Ovary (tissue), 9 donors: ENCODE results near the gene PCNX1. TPM values are rescaled to one million over a fixed set of nuclear protein-coding genes. Genes with fewer than 3 reads are reported as not detected.

Experiments used
- DNase-seq, 5 donors: peaks; one replicate each; pipeline ENCODE4 v3.0.0-alpha.2; 2019 to 2020
- H3K27ac ChIP-seq, 2 donors: fragments of 200-600 bp; one replicate each; pipeline versions ENCODE4 v1.5.1 to v1.8.0; 2019 to 2022
- H3K27me3 ChIP-seq: fragments of 200-600 bp; one replicate; pipeline ENCODE4 v1.8.0; 2022
- H3K36me3 ChIP-seq: fragments of 200-600 bp; sonication (generic); one replicate; pipeline ENCODE4 v1.5.1; 2019
- H3K4me1 ChIP-seq: one replicate; pipeline ENCODE4 v1.8.1; 2013; ENCODE audit warnings: mild to moderate bottlenecking, moderate library complexity; ENCODE audit not compliant: insufficient read depth
- H3K4me3 ChIP-seq: fragments of 200-600 bp; sonication (generic); one replicate; pipeline ENCODE4 v1.5.1; 2017
- H3K9me3 ChIP-seq, 2 donors: fragments of 200-600 bp in 1 of 2; sonication (generic) in 1 of 2; one replicate each; pipeline versions ENCODE4 v1.5.1 to v1.8.1; 2013 to 2019; ENCODE audit warnings: mild to moderate bottlenecking in 1 of 2, moderate library complexity in 1 of 2
- CTCF ChIP-seq, 3 donors: fragments of 450-650 bp in 2 of 3; fragments of 200-600 bp in 1 of 3; IDR thresholded peaks; one replicate each; pipeline versions ENCODE4 v1.5.1 to v1.8.0; 2016 to 2022; ENCODE audit warnings: antibody characterized with exemption in 3 of 3, mild to moderate bottlenecking in 1 of 3
- EP300 ChIP-seq: sonication (generic); formaldehyde crosslinking; IDR thresholded peaks from one replicate; pipeline ENCODE4 v1.6.1; 2017; ENCODE audit warnings: antibody characterized with exemption
- POLR2A ChIP-seq: fragments of 450-650 bp; IDR thresholded peaks from one replicate; pipeline ENCODE4 v1.6.1; 2017; ENCODE audit warnings: antibody characterized with exemption, mild to moderate bottlenecking, moderate library complexity
- WGBS, 3 donors: extraction: QIAGEN DNeasy Blood & Tissue Kit in 1 of 3; methylation state at CpG; one replicate each; pipeline versions ENCODE4 v1.1.5 to v1.1.7; 2013 to 2017; 5-methylcytosine and 5-hydroxymethylcytosine counted together
- intact Hi-C, 4 donors: fragments of 100-400 bp; cut with DNase I; formaldehyde crosslinking; loops; one replicate each; pipeline versions ENCODE4 v1.11.0 to v1.15.1; 2022 to 2023
- polyA plus RNA-seq, 2 donors: library from polyadenylated mRNA; stranded (reverse); fragments of 200-250 nt in 1 of 2; fragments of 350-450 nt in 1 of 2; fragmentation: Illumina TruSeq in 1 of 2; extraction: RNeasy Lipid Tissue Mini Kit (QIAGEN cat#74804) in 1 of 2; gene quantifications; one replicate each; pipeline ENCODE4 v1.2.3, GENCODE V29; 2013 to 2014
- total RNA-seq, 7 donors: library from RNA; depleted of rRNA in 2 of 7; stranded (reverse); fragments of >200 nt in 2 of 7; fragmentation: NEBNext Ultra II Directional in 3 of 7; extraction: Animal tissue kit (Norgen Biotek cat#: 25700) in 3 of 7; gene quantifications; one replicate each; pipeline versions ENCODE4 v1.1.0 to v1.2.4, GENCODE V29; 2016 to 2023
- donor health status: DM: no; HTN: no; CAD: no; lungs with moderate emphysema.
- donor health status: DM: no; HTN: no; CAD: no.
- donor health status: Bipolar disorder and iron deficiency.
- donor health status: DM: yes; HTN: yes; CAD: no.
- donor health status: DM: no; HTN: no; CAD: no.
- donor health status: DM: yes; HTN: yes; CAD: no.

The PCNX1 gene
- total and polyA plus RNA-seq, 9 donors = 13.3 to 101 (median 69.5) TPM

GRCh38 chr14:70999117-70999516 lies 91.9 kb downstream of the PCNX1 start:
- no peak overlapping the region for H3K27ac ChIP-seq
- no peaks in the 10 kb centered on the region for H3K9me3 ChIP-seq
- intact Hi-C loops = no loop called here
- TF ChIP-seq EP300 = no peak
- no peak for TF ChIP-seq CTCF (IDR thresholded peaks at IDR 0.05)
- H3K4me1 ChIP-seq = no peaks in the 10 kb centered on the region
- no peaks in the 10 kb centered on the region for H3K27me3 ChIP-seq
- H3K36me3 ChIP-seq = no peaks in the 10 kb centered on the region
- no peak overlapping the region for H3K4me3 ChIP-seq
- WGBS, 3 donors = 92 to 96% (median 94%) methylated on average over 1 of the region's 1 CpG
- DNase-seq = no peak

GRCh38 chr14:71000091-71000490 lies 92.8 kb downstream of the PCNX1 start:
- WGBS, 3 donors = 94 to 98% (median 95%) methylated on average over 2 of the region's 2 CpGs
- no peak for DNase-seq
- H3K9me3 ChIP-seq = no peaks in the 10 kb centered on the region
- intact Hi-C loops = no loop called here
- no peak overlapping the region for H3K4me3 ChIP-seq
- no peaks in the 10 kb centered on the region for H3K36me3 ChIP-seq
- H3K27ac ChIP-seq = no peak overlapping the region
- no peaks in the 10 kb centered on the region for H3K27me3 ChIP-seq
- no peak for TF ChIP-seq POLR2A
- no peak for TF ChIP-seq EP300
- no peak for TF ChIP-seq CTCF (IDR thresholded peaks at IDR 0.05)
- no peaks in the 10 kb centered on the region for H3K4me1 ChIP-seq

GRCh38 chr14:71001742-71002141 lies 94.5 kb downstream of the PCNX1 start:
- 24 to 27% (median 26%) methylated on average over 5 of the region's 5 CpGs for WGBS, 3 donors
- Histone ChIP-seq H3K36me3 (no peaks in the 10 kb centered on the region), H3K27ac (no peak overlapping the region), H3K9me3 (no peaks in the 10 kb centered on the region), H3K4me3 (no peak overlapping the region), H3K27me3 (no peaks in the 10 kb centered on the region), H3K4me1 (no peaks in the 10 kb centered on the region)
- DNase-seq = no peak
- intact Hi-C loops = no loop called here
- no peak for TF ChIP-seq POLR2A
- no peak for TF ChIP-seq EP300
- TF ChIP-seq CTCF (IDR thresholded peaks at IDR 0.05) = no peak

- no peak for DNase-seq
- TF ChIP-seq POLR2A = no peak
- no peak for TF ChIP-seq EP300
- no peak for TF ChIP-seq CTCF (IDR thresholded peaks at IDR 0.05)
- H3K4me3 ChIP-seq = no peak overlapping the region
- no peak overlapping the region for H3K27ac ChIP-seq
- H3K36me3 ChIP-seq = no peaks in the 10 kb centered on the region
- intact Hi-C loops = no loop called here
- 94 to 98% (median 97%) methylated on average over 13 of the region's 13 CpGs for WGBS, 3 donors
- no peaks in the 10 kb centered on the region for H3K9me3 ChIP-seq
- H3K4me1 ChIP-seq = no peaks in the 10 kb centered on the region
- no peaks in the 10 kb centered on the region for H3K27me3 ChIP-seq
Measured at GRCh38 chr14:71003156-71003555, 95.9 kb downstream of the PCNX1 start.

GRCh38 chr14:71004481-71004880 lies 97.2 kb downstream of the PCNX1 start:
- Histone ChIP-seq H3K4me1 (no peaks in the 10 kb centered on the region), H3K9me3 (no peaks in the 10 kb centered on the region), H3K4me3 (no peak overlapping the region), H3K27ac (no peak overlapping the region), H3K36me3 (no peaks in the 10 kb centered on the region), H3K27me3 (no peaks in the 10 kb centered on the region)
- no peak for DNase-seq
- TF ChIP-seq EP300 = no peak
- TF ChIP-seq POLR2A = no peak
- TF ChIP-seq CTCF (IDR thresholded peaks at IDR 0.05) = no peak
- WGBS, 3 donors = 94 to 100% (median 97%) methylated on average over 2 of the region's 2 CpGs
- intact Hi-C loops = no loop called here
